Measurements from ENCODE around the gene PDE3A. TPM values are rescaled to one million over a fixed set of nuclear protein-coding genes. Genes with fewer than 3 reads are reported as not detected.

Gene PDE3A
- total and polyA plus RNA-seq, 2 of the 4 experiments (the other 2 are of a cell fraction) = 0.09 to 0.18 TPM

GRCh38 chr12:20596061-20596460, 227.7 kb downstream of the PDE3A start:
- no peak overlapping the region for H4K8ac ChIP-seq (ENCODE audit: low read depth in 2 of 2, low read length in 2 of 2)
- no peak for ATAC-seq (ENCODE audit: low read depth)
- no peak overlapping the region for H2BK5ac ChIP-seq (ENCODE audit: low read depth, low read length, poor library complexity, severe bottlenecking)
- H3K4me2 ChIP-seq (ENCODE audit: low read depth, low read length) = no peak overlapping the region
- no peak overlapping the region for H2BK15ac ChIP-seq (ENCODE audit: low read depth, low read length)
- H3K4ac ChIP-seq (ENCODE audit: low read depth, low read length) = no peak overlapping the region
- no peak overlapping the region for H3K4me3 ChIP-seq (ENCODE audit: insufficient read depth, low read depth, low read length)
- no peaks in the 10 kb centered on the region for H3K4me1 ChIP-seq (ENCODE audit: control insufficient read depth, insufficient read depth, low read length)
- H2BK120ac ChIP-seq (ENCODE audit: low read depth, low read length) = no peak overlapping the region
- DNase-seq = no peak
- H2AK9ac ChIP-seq (replicated peaks; ENCODE audit: low read depth, low read length, poor library complexity) = no peak overlapping the region
- H2AK5ac ChIP-seq (ENCODE audit: low read depth, low read length) = no peak overlapping the region
- no peaks in the 10 kb centered on the region for H3K9me1 ChIP-seq (ENCODE audit: insufficient read depth, low read length)
- H3K9ac ChIP-seq (ENCODE audit: low read depth, low read length) = no peak overlapping the region
- no peak overlapping the region for H2AFZ ChIP-seq (replicated peaks; ENCODE audit: low read length, poor library complexity)
- H3K79me1 ChIP-seq (ENCODE audit: low read depth in 1 of 2, low read length in 2 of 2) = no peaks in the 10 kb centered on the region
- no peak overlapping the region for H4K5ac ChIP-seq (ENCODE audit: low read depth, low read length)
- no peak overlapping the region for H2BK20ac ChIP-seq (ENCODE audit: low read depth, low read length)
- no CpG with 5 or more reads among the region's 1 CpG for WGBS, 2 experiments (ENCODE audit: extremely low coverage in 2 of 2, insufficient read length in 1 of 2)
- dilution Hi-C loops (cut with HindIII; ENCODE audit: low sequenced_read_pairs, unreplicated experiment) = no loop called here
- no peaks in the 10 kb centered on the region for H4K20me1 ChIP-seq (ENCODE audit: insufficient read depth, low read length)
- POLR2A ChIA-PET (ENCODE audit: unreplicated experiment) = no interaction called here
- no peak overlapping the region for H3K27ac ChIP-seq (ENCODE audit: insufficient read depth, low read length)
- H3K23ac ChIP-seq (ENCODE audit: low read depth, low read length) = no peak overlapping the region
- no peak overlapping the region for H3K56ac ChIP-seq (ENCODE audit: extremely low read depth, insufficient read depth, low read length)
- H3K18ac ChIP-seq (ENCODE audit: low read depth, low read length) = no peak overlapping the region
- no peak overlapping the region for H4K91ac ChIP-seq (ENCODE audit: insufficient read depth, low read depth, low read length)
- no peak overlapping the region for H3K14ac ChIP-seq (replicated peaks; ENCODE audit: low read depth, low read length)
- intact Hi-C loops (cut with micrococcal nuclease) = no loop called here
- no TSS peak for BruUV-seq (replicated peaks)
- no peaks in the 10 kb centered on the region for H3K27me3 ChIP-seq (ENCODE audit: control insufficient read depth, insufficient read depth, low read length)
- H3K36me3 ChIP-seq (ENCODE audit: control insufficient read depth, insufficient read depth, low read length) = no peaks in the 10 kb centered on the region
- CTCF ChIA-PET = no interaction called here
- in situ Hi-C loops (cut with MboI; ENCODE audit: low sequenced_read_pairs) = loop anchor here (10.0 kb wide), 2 partner anchors 131 to 841 kb away; no protein-coding TSS in a partner anchor
- no peaks in the 10 kb centered on the region for H3K9me3 ChIP-seq (ENCODE audit: control insufficient read depth, insufficient read depth, low read length)
- no peak for TF ChIP-seq RFX5 (IDR thresholded peaks at IDR 0.05; ENCODE audit: low read depth, low read length)
- no peak for TF ChIP-seq NFE2L2 (IDR thresholded peaks at IDR 0.05; ENCODE audit: low read depth, low read length)
- TF ChIP-seq MAFK (IDR thresholded peaks at IDR 0.05; ENCODE audit: low read depth, low read length) = no peak
- no peak for TF ChIP-seq MAZ (IDR thresholded peaks at IDR 0.05; ENCODE audit: borderline replicate concordance, low read depth, low read length)
- no peak for TF ChIP-seq RCOR1 (IDR thresholded peaks at IDR 0.05; ENCODE audit: insufficient replicate concordance, low read length)
- TF ChIP-seq SMC3 (IDR thresholded peaks at IDR 0.05; ENCODE audit: low read depth, low read length) = no peak
- no peak for TF ChIP-seq POLR2A (IDR thresholded peaks at IDR 0.05; ENCODE audit: low read depth, low read length)
- TF ChIP-seq CHD1 (IDR thresholded peaks at IDR 0.05; ENCODE audit: low read depth, low read length) = no peak
- TF ChIP-seq ELK1 (IDR thresholded peaks at IDR 0.05; ENCODE audit: borderline replicate concordance, low read depth, low read length) = no peak
- TF ChIP-seq BHLHE40 (IDR thresholded peaks at IDR 0.05; ENCODE audit: low read depth, low read length) = no peak
- TF ChIP-seq MXI1 (IDR thresholded peaks at IDR 0.05; ENCODE audit: borderline replicate concordance, low read depth, low read length) = no peak

Data from IMR-90 (cell line).